Hematopoietic multipotent progenitor cell treated with erythropoietin and hydrocortisone succinate and interleukin-3 and kit ligand, for 8 days (in vitro differentiated cells): ENCODE results near the gene FBXO36.
"Not testable (repeated sequence)": the region's sequence is repeated elsewhere in the genome, so short reads cannot be mapped to it uniquely, and the experiment has no call there.

Experiments used
- DNase-seq: peaks from one replicate; pipeline ENCODE4 v3.0.0-alpha.2; 2015

Gene FBXO36

DNA sequence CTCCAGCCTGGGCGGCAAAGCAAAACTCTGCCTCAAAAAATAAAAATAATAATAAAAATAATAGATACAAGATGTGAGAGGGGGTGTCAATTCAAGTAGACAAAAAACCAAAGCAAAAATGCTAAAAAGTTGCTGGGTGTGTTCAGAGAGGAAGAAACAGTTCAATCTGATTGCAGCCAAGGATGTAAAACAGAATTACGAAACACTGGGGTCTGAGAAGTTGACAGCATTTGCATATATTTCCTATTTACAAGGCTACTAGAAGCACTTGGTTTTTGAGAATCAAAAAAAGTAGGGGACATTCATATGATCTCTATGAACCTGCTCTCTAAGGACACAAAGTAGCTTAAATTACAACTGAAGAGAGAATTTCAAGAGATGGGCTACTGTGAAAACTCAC, 8.1 kb upstream of the FBXO36 start:
- no peak for DNase-seq

DNA sequence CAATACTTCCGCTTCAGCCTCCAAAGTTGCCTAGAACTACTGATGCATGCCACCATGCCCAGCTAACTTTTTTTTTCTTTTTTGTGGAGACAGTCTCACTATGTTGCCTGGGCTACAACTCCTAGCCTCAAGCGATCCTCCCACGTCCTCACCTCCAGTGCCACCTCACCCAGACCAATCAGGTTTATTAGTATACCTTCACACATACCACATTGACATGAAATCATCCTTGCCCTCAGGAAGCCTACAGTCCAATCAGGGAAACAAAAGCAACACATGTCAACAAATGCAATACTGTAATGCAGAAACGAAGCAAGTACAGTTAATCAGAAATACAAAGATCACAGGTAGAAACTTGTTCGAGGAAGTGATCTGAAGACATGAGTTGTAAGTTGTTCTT, 4.5 kb upstream of the FBXO36 start:
- no peak for DNase-seq

DNA sequence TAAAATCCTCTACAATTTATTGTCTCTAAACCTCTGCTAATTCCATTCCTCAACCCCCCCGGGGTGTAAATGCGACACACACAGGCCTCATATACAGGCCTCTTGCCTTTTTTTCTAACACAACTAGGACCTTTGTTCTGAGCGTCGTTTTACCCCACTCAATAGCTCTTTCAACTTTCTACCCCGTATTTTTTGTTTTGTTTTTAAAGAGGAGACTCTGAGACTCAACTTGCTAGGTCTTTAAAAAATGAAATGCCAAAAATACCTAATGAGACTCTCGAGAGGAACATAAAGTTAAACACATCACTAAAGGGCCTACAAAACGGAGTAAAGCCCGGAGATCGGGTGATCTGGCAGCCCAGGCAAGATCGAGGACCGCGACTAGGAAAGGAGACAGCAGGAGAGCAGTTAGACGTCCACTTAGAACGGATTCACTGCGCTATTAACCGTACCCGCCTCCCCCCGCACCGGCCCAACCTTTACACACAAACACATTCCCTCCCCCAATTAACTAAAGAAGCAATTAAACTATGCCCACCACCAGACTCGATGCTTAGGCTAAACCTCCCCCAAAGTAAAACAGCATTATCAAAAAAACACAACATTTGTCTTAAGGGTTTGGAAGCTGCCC, 2.2 kb upstream of the FBXO36 start:
- DNase-seq = peak; percentile 34

DNA sequence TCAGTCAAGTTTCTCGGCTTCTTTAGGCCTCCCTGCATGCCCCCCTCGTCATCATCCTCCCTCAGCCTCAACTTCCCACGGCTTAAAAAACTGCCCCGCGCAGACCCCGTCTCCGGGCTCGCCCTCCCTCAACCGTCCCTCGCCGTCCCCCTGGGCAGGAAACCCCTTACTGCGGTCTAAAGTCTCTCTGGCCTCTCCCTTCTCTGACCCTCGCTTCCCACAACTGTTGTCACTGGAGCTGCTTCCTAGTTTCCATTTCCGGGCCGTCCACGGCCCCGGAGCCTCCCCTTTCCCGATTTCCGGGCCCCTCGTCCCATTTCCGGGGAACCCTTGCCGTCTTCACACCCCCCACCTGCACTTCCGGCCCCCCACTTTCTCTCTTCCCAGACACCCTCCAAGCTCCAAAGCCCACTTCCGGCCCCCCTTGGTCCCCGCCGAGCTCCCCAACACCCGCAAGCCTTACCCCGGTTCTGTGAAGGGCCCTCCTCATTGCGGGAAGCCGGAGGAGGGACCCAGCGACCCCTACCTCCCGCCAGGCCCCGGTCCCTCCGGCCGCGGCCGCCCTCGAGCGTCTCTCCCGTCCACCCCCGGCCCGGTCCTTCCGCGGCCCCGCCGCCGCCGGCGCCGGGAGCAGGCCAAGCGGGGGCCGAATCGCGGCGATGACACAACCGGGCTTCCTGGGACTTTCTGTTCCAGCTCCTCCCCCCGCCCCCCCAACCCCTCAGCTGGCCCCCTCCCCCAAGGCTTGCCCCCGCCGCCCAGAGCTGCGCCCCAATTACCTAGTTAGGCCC, 1.0 kb upstream of the FBXO36 start:
- DNase-seq = peak; percentile 81

DNA sequence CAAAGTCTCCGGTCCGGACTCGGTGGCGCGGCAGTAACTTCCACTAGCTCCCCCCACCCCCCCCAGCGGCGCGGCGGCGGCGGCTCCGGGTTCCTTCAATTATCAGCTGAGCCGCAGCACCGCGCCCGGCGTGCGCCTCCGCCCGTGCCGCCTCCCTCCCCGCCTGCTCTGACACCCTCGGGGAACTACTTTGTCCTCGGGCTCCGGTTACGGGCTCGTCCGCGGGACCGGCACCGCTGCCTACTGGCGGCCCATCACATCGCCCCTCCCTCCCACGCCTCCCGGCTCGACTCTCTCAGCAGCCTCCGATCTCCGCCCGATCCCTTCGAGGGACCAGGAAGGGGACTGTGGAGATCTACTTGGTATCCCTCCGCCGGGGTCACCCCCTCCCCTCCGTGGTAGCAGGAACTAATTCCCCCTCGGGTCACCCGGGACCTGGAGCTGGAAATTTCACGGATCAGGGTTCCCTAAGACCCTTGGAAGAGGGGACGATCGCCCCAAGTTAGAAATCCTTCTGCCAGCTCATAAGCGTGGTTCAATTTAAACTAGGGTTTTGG, 333 bp upstream of the FBXO36 start, which contains the start of gene TRIP12:
Gene TRIP12, minus strand, starts transcription at position 118 of the 557 bp plus-strand sequence. CDS start 41,930 bp downstream, outside the sequence.
- peak; percentile 94 for DNase-seq

DNA sequence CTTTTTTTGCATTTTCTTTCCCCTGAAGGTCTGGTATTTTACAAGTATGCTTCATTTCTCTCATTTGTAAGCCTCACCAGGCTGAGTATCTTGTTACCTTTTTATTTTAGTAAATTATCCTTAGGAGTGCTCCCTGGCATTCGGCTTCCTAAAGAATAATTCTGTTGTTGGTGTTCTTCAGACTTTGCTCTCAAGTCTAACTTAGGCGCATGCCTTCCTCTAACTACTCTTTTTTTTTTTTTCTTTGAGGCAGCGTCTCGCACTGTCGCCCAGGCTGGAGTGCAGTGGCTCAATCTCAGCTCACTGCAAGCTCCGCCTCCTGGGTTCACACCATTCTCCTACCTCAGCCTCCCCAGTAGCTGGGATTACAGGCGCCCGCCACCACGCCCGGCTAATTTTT, 2.2 kb downstream of the FBXO36 start:
- not testable (repeated sequence) for DNase-seq

DNA sequence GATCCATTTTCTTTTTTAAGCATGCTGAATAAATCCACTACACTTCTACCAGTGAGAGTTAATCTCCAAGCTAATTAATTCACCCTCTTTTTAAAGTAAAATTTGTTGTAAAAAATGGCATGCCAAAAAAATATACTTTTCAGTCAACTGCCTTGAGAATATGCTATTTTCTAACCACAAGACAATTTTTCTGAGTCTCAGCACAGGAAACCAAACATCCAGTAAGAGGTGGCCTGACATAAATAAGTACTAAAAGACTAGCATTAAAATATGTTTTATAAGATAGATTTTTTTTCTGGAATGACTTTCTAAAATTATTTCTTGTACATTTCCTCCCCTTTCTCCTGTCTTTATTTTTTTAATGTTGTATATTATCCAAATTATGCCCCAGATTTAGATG, 2.9 kb downstream of the FBXO36 start:
- no peak for DNase-seq

DNA sequence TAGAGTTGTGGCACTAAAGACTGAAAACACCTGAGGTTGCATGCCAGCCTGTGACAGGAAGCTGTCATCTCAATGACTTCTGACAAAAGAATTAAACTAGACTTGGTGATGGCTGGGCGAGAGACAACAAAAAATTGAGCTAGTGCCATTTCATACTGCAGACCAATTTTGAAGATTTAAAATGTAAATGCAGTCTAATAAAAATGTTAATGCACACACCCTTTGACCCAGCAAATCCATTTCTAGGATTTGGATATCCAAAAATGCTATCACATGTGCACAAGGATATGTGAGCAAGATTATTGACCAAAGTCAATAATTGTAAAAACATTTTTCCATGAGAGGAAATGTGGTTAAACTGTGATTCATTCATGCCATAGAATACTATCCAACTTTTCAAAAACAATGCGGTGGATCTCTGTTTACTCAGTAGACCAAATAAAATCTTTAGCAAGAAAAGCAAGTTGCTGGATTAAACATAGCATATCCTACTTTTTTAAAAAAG, 5.6 kb downstream of the FBXO36 start:
- no peak for DNase-seq

DNA sequence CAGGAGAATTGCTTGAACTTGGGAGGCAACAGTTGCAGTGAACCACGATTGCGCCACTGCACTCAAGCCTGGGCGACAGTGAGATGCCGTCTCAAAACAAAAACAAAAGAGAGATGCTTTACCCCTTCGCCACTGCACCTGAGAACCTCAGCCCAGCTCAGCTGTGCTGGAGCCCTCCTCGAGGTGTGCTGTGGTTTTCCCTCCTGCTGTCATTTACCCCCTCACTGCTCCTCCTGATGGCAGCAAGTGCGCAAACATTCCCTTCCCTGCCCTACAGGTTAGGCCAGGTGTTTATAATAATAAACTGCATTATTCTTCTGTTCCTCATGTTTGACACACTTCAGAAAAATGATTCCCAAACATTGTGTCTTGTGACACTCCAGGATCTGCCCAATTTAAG, 8.4 kb downstream of the FBXO36 start:
- no peak for DNase-seq

DNA sequence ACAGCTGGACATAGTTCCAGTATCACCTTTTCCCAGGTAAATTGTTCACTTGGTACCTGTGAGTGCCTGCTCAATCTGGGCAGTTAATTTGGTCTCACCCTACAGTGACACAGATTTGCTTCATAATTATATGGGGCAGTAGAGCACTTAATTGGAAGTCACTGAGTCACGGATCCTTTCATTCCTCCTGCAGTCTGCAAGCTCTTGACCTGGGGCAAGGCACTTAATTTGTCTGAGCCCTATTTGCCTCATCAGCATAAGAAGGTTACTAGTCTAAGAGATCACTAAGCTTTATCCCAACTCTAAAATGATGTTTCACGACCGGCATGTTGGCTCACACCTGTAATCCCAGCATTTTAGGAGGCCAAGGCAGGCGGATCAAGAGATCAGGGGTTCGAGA, 8.9 kb downstream of the FBXO36 start:
- no peak for DNase-seq

DNA sequence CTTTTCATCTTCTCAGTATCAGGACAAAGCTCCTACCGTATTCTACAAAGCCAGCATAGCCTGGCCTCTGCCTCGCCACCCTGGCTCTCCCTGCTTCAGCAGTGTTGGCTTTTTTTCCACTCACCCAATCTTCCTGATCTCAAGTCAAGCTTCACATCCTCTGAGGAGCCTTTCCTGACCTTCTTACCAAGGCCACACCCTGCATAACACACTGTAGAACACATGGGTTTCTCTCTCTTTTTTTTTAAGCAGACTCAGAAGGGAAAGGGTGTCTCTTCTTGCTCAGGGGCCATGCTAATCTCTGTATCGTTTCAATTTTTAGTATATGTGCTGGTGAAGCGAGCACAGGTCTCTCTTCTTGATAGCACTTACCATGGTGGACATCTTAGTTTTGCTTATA, 15.2 kb downstream of the FBXO36 start:
- no peak for DNase-seq

DNA sequence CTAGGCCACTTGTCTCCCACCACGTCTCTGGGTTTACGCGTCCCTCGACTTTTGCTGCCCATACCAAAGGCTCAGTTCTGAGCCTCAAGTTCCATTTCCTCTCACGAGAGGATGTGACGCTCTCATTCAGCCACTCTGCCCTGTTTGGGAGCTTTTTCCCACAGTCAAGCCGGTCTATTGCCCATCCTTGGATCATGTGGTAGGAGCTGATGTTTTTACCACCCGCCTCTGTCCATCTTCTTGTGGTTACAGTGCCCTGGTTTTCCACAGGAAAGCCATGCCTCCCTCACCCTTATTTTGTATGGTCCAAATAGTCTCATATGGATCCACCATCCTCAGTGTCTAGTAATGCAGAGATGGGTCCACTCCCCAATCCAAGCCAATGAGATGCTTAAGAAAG, 20.4 kb downstream of the FBXO36 start:
- no peak for DNase-seq

DNA sequence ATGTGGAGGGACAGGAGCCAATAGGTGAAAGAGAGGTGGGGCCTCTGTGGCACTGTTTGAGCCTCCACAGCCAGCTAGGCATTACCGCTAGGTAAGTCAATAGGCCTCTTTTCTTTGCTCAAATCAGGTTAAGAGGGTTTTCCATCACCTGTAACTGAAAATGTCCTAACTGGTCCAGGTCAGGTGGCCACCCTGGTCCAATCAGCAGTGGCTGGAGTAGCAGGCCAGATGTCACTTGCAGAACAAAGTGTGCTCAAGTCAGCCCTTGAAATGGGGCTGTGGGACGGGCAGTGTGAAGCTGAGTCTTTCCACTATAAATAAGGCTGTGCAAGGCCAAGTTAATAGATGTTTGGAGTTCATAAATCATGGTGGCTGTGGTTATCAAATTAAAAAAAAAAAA, 20.9 kb downstream of the FBXO36 start:
- no peak for DNase-seq

DNA sequence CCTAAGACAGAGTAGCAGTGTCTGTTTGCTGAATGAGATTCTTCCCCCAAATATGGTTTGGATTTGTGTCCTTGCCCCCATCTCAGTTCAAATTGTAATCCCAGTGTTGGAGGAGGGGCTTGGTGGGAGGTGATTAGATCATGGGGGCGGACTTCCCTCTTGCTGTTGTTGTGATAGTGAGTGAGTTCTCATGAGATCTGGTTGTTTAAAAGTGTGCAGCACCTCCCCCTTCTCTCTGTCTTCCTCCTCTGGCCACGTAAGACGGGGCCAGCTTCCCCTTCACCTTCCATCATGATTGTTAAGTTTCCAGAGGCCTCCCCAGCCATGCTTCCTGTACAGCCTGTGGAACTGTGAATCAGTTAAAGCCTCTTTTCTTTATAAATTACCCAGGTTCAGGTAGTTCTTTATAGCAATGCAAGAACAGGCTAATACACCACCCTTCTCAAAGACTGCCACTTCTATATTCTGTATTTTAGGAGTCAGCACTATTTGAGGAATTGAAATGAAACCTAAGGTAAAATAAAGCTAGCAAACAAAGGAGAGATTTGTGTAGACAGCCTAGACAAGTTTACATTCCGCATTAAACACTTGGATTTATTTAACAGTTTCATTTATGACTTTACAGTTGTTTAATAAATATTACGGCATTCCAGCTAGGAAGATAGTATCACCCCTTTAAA, 21.6 kb downstream of the FBXO36 start:
- DNase-seq = no peak

DNA sequence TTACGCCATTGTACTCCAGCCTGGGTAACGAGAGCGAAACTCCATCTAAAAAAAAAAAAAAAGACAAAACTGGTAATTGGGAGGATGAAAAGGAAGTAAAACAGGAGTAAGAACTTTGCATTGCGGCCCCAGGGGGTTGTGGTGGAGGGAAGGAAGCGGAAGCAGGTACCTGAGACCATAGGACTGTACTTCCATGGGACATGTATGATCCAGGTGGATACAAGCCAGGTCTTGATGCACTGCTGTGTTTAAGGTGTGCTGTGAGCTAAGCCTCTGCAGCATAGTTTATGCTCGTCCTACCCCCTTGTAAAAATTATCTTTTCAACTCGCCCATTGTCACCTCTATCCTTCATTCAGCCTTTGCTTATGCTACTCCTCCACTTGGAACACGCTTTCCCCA, 23.7 kb downstream of the FBXO36 start:
- DNase-seq = no peak

DNA sequence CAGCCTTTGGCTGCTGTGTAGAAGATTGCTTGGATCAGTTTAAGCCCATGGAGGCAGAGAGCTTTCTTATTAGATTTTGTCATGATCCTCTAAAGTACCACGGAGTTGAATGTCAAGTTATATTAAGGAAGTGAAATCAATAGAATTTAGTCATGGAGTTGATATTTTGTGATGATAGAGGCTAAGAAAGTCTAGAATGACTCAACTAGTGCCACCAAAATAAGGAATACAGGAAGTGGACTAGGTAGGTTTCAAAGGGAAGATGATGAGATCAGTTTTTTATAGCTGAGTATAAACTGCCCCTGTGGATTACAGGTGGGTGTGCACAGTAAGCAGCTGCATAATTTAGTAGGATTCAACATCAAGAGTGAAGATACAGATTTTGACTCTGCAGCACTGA, 25.2 kb downstream of the FBXO36 start:
- no peak for DNase-seq

DNA sequence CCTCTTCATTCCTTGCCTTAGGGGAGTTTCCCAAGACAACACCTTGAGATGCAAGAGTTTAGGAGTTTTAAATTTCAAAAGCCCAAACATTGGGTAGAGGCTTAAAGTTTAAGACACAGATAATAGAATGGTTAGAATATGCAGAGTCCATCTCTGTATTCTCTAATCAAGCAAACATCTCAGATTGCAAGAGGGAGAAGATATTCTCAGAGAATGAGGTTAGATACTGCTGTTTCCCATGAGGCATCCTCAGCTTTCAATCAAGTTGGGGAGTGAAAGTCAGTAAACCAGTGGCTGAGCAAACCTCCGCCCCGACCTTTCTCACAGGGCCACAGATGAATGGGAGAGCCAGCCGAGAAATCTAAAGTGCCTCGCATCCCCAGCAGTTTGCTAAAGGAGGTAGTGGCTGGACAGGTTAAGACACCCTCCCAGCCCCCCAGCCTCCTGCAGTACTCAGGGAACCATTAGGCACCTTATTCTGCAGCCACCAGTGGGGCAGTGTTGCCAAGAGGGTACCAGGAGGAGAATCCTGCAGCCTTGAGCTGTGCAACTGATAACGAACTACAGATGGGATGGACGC, 30.0 kb downstream of the FBXO36 start:
- no peak for DNase-seq

DNA sequence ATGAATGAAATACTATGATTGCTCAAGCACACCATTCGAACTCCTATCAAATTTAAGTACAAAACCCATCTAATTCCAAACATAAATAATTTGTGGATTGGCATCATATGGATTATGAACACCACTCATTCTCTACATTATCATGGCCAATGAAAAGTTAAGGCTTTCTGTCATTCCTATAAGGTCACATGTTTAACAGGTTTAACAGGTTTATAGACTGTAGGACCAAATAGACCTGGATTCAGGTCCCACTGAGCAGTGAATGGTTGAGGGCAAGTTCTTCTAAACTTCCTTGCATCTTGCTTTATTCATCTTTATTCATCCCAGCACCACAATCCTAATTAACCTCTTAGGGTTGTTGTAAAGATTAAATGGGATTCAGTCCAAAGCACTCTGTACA, 33.4 kb downstream of the FBXO36 start:
- DNase-seq = no peak

DNA sequence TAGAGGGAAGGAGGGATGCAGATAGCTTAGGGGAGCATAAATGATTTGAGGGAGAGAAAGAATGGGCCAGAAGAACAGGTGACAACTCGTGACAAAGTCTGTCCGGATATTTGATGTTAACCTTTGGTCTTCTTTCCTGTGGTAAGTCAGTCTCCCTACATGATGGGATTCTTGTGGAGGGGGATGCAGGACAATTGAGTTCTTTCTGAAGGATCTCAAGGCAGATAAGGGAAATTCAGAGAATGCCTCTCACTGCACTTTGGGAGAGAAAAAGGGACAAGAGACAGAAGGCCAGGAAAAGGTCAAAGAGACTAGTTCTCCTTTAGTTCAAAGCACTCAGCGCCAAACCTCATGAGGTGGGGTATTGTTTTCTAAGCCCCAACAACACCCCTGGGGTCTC, 34.2 kb downstream of the FBXO36 start:
- DNase-seq = no peak

DNA sequence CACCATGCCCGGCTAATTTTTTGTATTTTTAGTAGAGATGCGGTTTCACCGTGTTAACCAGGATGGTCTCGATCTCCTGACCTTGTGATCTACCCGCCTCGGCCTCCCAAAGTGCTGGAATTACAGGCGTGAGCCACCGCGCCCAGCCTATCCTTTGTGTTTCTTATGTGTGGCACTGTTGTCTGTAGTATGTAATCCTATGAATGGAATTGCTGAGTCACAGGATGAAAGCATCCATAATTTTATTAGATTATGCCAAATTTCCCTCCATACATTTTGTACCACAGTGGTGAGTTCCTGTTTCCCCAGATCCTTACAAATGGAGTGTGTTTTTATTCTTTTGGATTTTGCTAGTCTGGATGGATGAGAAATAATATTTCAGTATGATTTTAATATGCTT, 41.3 kb downstream of the FBXO36 start:
- DNase-seq = not testable (repeated sequence)

DNA sequence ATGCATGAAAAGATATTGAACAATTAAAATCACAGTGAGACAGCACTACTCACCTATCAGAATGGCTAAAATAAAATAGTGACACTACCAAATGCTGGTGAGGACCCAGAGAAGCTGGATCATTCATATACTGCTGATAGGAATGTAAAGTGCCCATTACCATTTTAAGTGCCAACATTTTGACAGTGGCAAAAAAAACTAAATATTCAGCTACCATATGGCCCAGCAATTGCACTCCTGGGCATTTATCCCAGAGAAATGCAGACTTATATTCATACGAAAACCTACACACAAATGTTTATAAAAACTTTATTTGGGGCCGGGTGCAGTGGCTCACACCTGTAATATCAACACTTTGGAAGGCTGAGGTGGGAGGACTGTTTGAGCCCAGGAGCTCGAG, 47.6 kb downstream of the FBXO36 start:
- no peak for DNase-seq

DNA sequence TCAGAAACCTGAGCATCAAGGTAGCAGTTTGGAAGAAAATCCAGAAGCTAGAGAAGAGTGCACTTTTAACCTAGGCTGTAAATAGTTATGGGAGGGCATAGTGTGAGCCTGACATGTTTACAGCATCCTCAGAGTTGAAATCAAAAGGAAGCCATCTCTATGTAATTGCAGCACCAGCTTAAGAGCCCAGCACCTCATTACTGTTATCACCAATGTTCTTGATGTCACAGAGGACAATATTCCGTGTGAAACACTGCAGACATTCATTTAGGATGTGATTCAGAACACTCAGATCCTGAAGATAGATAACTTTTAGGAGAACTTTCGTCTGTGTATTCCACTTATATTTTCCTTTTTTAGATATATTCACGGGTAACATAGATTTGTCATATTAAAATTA, 48.1 kb downstream of the FBXO36 start:
- no peak for DNase-seq

DNA sequence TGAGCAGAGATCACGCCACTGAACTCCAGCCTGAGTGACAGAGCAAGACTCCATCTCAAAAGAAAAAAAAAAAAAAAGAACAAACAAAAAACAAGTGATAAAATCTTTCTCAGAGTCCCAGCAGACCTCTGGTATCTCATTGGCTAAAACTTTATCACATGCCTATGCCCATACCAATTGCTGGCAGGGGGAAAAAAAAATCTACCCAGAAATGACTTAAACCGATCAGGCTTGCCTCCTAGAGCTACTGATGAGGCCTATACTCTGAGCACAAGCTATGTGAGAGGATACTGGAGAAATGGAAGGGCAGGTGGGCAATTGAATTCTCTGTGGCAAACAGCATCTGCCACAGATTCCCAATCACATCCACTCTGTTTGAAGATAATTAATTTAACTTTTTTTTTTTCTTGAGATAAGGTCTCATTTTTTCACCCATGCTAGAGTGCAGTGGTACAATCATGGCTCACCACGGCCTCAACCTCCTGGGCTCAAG, 49.0 kb downstream of the FBXO36 start:
- no peak for DNase-seq
